GM23338 (cell line): ENCODE measurements around the gene BAD. TPM values are rescaled to one million over a fixed set of nuclear protein-coding genes. Genes with fewer than 3 reads are reported as not detected.

Experiments
- ATAC-seq: fragments of 200-7000 bp; cut with Tn5 transposase; 3 replicates; pipeline ENCODE4 v1.9.1; 2020
- DNase-seq: peaks from one replicate; pipeline ENCODE4 v3.0.0-alpha.2; 2015; ENCODE audit warnings: low spot score
- H2AFZ ChIP-seq: fragments of 200-600 bp; sonication (generic); 2 replicates; pipeline ENCODE4 v1.8.0; 2016; ENCODE audit warnings: antibody characterized with exemption, mild to moderate bottlenecking, moderate library complexity
- H3F3A ChIP-seq: fragments of 200-600 bp; sonication (generic); replicated peaks from 2 replicates; pipeline ENCODE4 v1.8.0; 2017; ENCODE audit warnings: antibody characterized with exemption, mixed run types, low read depth
- H3K27ac ChIP-seq: fragments of 200-600 bp; sonication (generic); 2 replicates; pipeline ENCODE4 v1.6.1; 2016; ENCODE audit warnings: low read depth
- H3K27me3 ChIP-seq: fragments of 200-600 bp; sonication (generic); 2 replicates; pipeline ENCODE4 v1.8.0; 2016; ENCODE audit warnings: mild to moderate bottlenecking, mixed run types, moderate library complexity; ENCODE audit not compliant: insufficient read depth
- H3K36me3 ChIP-seq: fragments of 200-600 bp; sonication (generic); 2 replicates; pipeline ENCODE4 v1.8.0; 2016; ENCODE audit warnings: mild to moderate bottlenecking; ENCODE audit not compliant: insufficient read depth
- H3K4me1 ChIP-seq: fragments of 200-600 bp; sonication (generic); 2 replicates; pipeline ENCODE4 v1.8.0; 2016; ENCODE audit warnings: mild to moderate bottlenecking, moderate library complexity; ENCODE audit not compliant: insufficient read depth
- H3K4me2 ChIP-seq: fragments of 200-600 bp; sonication (generic); 2 replicates; pipeline ENCODE4 v1.7.1; 2017; ENCODE audit warnings: mixed run types
- H3K4me3 ChIP-seq: fragments of 200-600 bp; sonication (generic); 2 replicates; pipeline ENCODE4 v1.6.1; 2016; ENCODE audit warnings: mixed run types
- H3K79me2 ChIP-seq: fragments of 200-600 bp; sonication (generic); replicated peaks from 2 replicates; pipeline ENCODE4 v1.8.0; 2017; ENCODE audit warnings: mild to moderate bottlenecking; ENCODE audit not compliant: insufficient read depth
- H3K9me2 ChIP-seq: fragments of 200-600 bp; sonication (generic); 2 replicates; pipeline ENCODE4 v1.8.0; 2017; ENCODE audit not compliant: insufficient read depth
- H4K20me1 ChIP-seq: fragments of 200-600 bp; sonication (generic); replicated peaks from 2 replicates; pipeline ENCODE4 v1.8.0; 2017; ENCODE audit warnings: mild to moderate bottlenecking; ENCODE audit not compliant: insufficient read depth
- H3K27ac Mint-ChIP-seq: 2 replicates; pipeline ENCODE4 v1.8.0; 2020; ENCODE audit warnings: inconsistent platforms, mild to moderate bottlenecking, moderate library complexity, mixed read lengths
- H3K27me3 Mint-ChIP-seq: 3 replicates; pipeline ENCODE4 v1.8.0; 2022; ENCODE audit warnings: low read depth, mild to moderate bottlenecking, moderate library complexity, mixed read lengths, inconsistent platforms; ENCODE audit not compliant: insufficient read depth, poor library complexity
- H3K36me3 Mint-ChIP-seq: 3 replicates; pipeline ENCODE4 v1.8.0; 2021; ENCODE audit warnings: low read depth, mild to moderate bottlenecking, inconsistent platforms, moderate library complexity, mixed read lengths
- H3K4me1 Mint-ChIP-seq: 3 replicates; pipeline ENCODE4 v1.8.0; 2020; ENCODE audit warnings: mild to moderate bottlenecking, inconsistent platforms, mixed read lengths
- H3K4me3 Mint-ChIP-seq: 3 replicates; pipeline ENCODE4 v1.8.0; 2021; ENCODE audit warnings: moderate library complexity, mild to moderate bottlenecking, inconsistent platforms, mixed read lengths
- H3K9me3 Mint-ChIP-seq: 3 replicates; pipeline ENCODE4 v1.8.0; 2020; ENCODE audit warnings: moderate library complexity, mild to moderate bottlenecking, inconsistent platforms, mixed read lengths
- CREB1 ChIP-seq: fragments of 250-450 bp; sonication (Bioruptor Pico); IDR thresholded peaks from 2 replicates; pipeline ENCODE4 v1.5.0; 2020; ENCODE audit warnings: low read depth, mild to moderate bottlenecking, moderate library complexity
- EZH2 ChIP-seq: fragments of 200-600 bp; sonication (generic); IDR thresholded peaks from one replicate; pipeline ENCODE4 v1.8.0; 2017; ENCODE audit warnings: antibody characterized with exemption, mild to moderate bottlenecking, low read depth; ENCODE audit not compliant: unreplicated experiment
- EZH2phosphoT487 ChIP-seq: fragments of 200-600 bp; sonication (generic); IDR thresholded peaks from one replicate; pipeline ENCODE4 v1.8.1; 2018; ENCODE audit warnings: antibody characterized with exemption; ENCODE audit not compliant: unreplicated experiment
- JUNB ChIP-seq: IDR thresholded peaks from one replicate; pipeline ENCODE4 v1.6.1; 2016; ENCODE audit warnings: antibody characterized with exemption; ENCODE audit not compliant: unreplicated experiment
- NANOG ChIP-seq: IDR thresholded peaks from 2 replicates; pipeline ENCODE4 v1.6.1; 2016; ENCODE audit warnings: antibody characterized with exemption, borderline replicate concordance
- POLR2AphosphoS5 ChIP-seq: IDR thresholded peaks from 2 replicates; pipeline ENCODE4 v1.6.1; 2016; ENCODE audit warnings: antibody characterized with exemption, low read depth
- STAT1 ChIP-seq: IDR thresholded peaks from one replicate; pipeline ENCODE4 v1.6.1; 2016; ENCODE audit warnings: antibody characterized with exemption; ENCODE audit not compliant: unreplicated experiment
- ZNF114 ChIP-seq: fragments of 250-450 bp; sonication (Bioruptor Pico); IDR thresholded peaks from 2 replicates; pipeline ENCODE4 v1.5.0; 2020; ENCODE audit warnings: mild to moderate bottlenecking, moderate library complexity
- ZNF331 ChIP-seq: fragments of 250-450 bp; sonication (Bioruptor Pico); IDR thresholded peaks from 2 replicates; pipeline ENCODE4 v1.5.0; 2020; ENCODE audit warnings: low read depth, mild to moderate bottlenecking, moderate library complexity
- polyA plus RNA-seq: library from polyadenylated mRNA; unstranded; fragments of >200 nt; fragmentation: Nextera tagmentation; extraction: Ambion mirVana; gene quantifications from 2 replicates; pipeline ENCODE4 v1.2.1, GENCODE V29; 2016
- total RNA-seq: library from RNA; depleted of rRNA; stranded (reverse); fragments of >200 nt; shearing (Covaris generic); gene quantifications from 2 replicates; pipeline ENCODE4 v1.2.3, GENCODE V29; 2014
- TF ChIP-seq, protein P1 (sequence below): IDR thresholded peaks from 2 replicates; pipeline ENCODE4 v1.6.1; 2016; ENCODE audit warnings: antibody characterized with exemption
- TF ChIP-seq, protein P2 (sequence below): fragments of 250-450 bp; sonication (Bioruptor Pico); IDR thresholded peaks from 2 replicates; pipeline ENCODE4 v1.5.0; 2020; ENCODE audit warnings: mild to moderate bottlenecking, moderate library complexity
- TF ChIP-seq, protein P3 (sequence below), 2 experiments: fragments of 200-600 bp in 1 of 2; sonication (generic) in 1 of 2; conservative IDR thresholded peaks; 2 replicates each; pipeline versions ENCODE4 v1.5.1 to v1.6.1; 2016 to 2017; ENCODE audit warnings: antibody characterized with exemption in 2 of 2, low read depth in 2 of 2, mild to moderate bottlenecking in 2 of 2, moderate library complexity in 1 of 2
- TF ChIP-seq, protein P4 (sequence below): IDR thresholded peaks from one replicate; pipeline ENCODE4 v1.6.1; 2018; ENCODE audit warnings: antibody characterized with exemption; ENCODE audit not compliant: unreplicated experiment

Gene BAD
- total and polyA plus RNA-seq, 2 experiments from 2014 or later: 46.3 to 46.4 TPM

DNA sequence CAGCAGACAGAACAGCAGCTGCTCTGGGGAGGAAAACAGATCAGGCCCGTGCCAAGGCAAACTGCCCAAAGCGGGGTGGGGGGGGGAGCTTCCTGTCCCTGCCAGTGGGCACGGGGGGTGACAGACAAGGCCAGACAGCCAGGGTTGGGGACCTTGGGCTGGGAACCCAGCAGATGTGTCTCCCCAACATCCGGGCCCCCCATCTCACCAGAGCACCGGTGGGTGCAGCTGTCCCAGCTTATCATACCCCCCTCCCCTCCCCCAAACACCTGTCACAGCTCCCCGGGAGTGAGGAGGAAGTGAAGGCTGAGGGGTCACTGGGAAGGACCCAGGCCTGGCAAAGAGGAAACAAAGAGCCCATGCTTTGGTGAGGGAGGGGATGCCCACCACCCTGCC is 39.1 kb downstream of the BAD start:
- Mint-ChIP-seq H3K9me3 (no peaks in the 10 kb centered on the region), H3K4me1 (peaks cover 45% of the 10 kb centered on the region), H3K27ac (peak overlapping the region; percentile 88), H3K36me3 (peaks cover 17% of the 10 kb centered on the region), H3K4me3 (peak overlapping the region; percentile 87), H3K27me3 (peaks cover 40% of the 10 kb centered on the region)
- ATAC-seq: no peak
- Histone ChIP-seq H4K20me1 (no peaks in the 10 kb centered on the region; the same call in 1 of the 2 replicates), H3K9me2 (no peaks in the 10 kb centered on the region), H3K27ac (no peak overlapping the region), H3F3A (peaks cover 49% of the 10 kb centered on the region), H3K79me2 (peaks cover 26% of the 10 kb centered on the region), H3K36me3 (no peaks in the 10 kb centered on the region), H2AFZ (no peak overlapping the region), H3K4me3 (peak overlapping the region; percentile 99), H3K4me2 (peak overlapping the region; percentile 93), H3K4me1 (peaks cover 40% of the 10 kb centered on the region), H3K27me3 (no peaks in the 10 kb centered on the region)
- no peak for DNase-seq
- TF ChIP-seq STAT1: no peak
- no peak for TF ChIP-seq ZNF114 (CRISPR knock-in tag)
- TF ChIP-seq JUNB: no peak
- TF ChIP-seq EZH2phosphoT487: no peak
- no peak; the same call in 1 of the 2 replicates for TF ChIP-seq POLR2AphosphoS5
- TF ChIP-seq, protein P1, sequence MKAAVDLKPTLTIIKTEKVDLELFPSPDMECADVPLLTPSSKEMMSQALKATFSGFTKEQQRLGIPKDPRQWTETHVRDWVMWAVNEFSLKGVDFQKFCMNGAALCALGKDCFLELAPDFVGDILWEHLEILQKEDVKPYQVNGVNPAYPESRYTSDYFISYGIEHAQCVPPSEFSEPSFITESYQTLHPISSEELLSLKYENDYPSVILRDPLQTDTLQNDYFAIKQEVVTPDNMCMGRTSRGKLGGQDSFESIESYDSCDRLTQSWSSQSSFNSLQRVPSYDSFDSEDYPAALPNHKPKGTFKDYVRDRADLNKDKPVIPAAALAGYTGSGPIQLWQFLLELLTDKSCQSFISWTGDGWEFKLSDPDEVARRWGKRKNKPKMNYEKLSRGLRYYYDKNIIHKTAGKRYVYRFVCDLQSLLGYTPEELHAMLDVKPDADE: no peak
- no peak for TF ChIP-seq CREB1
- TF ChIP-seq, protein P2, sequence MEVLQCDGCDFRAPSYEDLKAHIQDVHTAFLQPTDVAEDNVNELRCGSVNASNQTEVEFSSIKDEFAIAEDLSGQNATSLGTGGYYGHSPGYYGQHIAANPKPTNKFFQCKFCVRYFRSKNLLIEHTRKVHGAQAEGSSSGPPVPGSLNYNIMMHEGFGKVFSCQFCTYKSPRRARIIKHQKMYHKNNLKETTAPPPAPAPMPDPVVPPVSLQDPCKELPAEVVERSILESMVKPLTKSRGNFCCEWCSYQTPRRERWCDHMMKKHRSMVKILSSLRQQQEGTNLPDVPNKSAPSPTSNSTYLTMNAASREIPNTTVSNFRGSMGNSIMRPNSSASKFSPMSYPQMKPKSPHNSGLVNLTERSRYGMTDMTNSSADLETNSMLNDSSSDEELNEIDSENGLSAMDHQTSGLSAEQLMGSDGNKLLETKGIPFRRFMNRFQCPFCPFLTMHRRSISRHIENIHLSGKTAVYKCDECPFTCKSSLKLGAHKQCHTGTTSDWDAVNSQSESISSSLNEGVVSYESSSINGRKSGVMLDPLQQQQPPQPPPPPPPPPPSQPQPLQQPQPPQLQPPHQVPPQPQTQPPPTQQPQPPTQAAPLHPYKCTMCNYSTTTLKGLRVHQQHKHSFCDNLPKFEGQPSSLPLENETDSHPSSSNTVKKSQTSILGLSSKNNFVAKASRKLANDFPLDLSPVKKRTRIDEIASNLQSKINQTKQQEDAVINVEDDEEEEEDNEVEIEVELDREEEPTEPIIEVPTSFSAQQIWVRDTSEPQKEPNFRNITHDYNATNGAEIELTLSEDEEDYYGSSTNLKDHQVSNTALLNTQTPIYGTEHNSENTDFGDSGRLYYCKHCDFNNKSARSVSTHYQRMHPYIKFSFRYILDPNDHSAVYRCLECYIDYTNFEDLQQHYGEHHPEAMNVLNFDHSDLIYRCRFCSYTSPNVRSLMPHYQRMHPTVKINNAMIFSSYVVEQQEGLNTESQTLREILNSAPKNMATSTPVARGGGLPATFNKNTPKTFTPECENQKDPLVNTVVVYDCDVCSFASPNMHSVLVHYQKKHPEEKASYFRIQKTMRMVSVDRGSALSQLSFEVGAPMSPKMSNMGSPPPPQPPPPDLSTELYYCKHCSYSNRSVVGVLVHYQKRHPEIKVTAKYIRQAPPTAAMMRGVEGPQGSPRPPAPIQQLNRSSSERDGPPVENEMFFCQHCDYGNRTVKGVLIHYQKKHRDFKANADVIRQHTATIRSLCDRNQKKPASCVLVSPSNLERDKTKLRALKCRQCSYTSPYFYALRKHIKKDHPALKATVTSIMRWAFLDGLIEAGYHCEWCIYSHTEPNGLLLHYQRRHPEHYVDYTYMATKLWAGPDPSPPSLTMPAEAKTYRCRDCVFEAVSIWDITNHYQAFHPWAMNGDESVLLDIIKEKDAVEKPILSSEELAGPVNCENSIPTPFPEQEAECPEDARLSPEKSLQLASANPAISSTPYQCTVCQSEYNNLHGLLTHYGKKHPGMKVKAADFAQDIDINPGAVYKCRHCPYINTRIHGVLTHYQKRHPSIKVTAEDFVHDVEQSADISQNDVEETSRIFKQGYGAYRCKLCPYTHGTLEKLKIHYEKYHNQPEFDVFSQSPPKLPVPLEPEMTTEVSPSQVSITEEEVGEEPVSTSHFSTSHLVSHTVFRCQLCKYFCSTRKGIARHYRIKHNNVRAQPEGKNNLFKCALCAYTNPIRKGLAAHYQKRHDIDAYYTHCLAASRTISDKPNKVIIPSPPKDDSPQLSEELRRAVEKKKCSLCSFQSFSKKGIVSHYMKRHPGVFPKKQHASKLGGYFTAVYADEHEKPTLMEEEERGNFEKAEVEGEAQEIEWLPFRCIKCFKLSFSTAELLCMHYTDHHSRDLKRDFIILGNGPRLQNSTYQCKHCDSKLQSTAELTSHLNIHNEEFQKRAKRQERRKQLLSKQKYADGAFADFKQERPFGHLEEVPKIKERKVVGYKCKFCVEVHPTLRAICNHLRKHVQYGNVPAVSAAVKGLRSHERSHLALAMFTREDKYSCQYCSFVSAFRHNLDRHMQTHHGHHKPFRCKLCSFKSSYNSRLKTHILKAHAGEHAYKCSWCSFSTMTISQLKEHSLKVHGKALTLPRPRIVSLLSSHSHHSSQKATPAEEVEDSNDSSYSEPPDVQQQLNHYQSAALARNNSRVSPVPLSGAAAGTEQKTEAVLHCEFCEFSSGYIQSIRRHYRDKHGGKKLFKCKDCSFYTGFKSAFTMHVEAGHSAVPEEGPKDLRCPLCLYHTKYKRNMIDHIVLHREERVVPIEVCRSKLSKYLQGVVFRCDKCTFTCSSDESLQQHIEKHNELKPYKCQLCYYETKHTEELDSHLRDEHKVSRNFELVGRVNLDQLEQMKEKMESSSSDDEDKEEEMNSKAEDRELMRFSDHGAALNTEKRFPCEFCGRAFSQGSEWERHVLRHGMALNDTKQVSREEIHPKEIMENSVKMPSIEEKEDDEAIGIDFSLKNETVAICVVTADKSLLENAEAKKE: no peak
- no peak for TF ChIP-seq EZH2
- TF ChIP-seq, protein P3, sequence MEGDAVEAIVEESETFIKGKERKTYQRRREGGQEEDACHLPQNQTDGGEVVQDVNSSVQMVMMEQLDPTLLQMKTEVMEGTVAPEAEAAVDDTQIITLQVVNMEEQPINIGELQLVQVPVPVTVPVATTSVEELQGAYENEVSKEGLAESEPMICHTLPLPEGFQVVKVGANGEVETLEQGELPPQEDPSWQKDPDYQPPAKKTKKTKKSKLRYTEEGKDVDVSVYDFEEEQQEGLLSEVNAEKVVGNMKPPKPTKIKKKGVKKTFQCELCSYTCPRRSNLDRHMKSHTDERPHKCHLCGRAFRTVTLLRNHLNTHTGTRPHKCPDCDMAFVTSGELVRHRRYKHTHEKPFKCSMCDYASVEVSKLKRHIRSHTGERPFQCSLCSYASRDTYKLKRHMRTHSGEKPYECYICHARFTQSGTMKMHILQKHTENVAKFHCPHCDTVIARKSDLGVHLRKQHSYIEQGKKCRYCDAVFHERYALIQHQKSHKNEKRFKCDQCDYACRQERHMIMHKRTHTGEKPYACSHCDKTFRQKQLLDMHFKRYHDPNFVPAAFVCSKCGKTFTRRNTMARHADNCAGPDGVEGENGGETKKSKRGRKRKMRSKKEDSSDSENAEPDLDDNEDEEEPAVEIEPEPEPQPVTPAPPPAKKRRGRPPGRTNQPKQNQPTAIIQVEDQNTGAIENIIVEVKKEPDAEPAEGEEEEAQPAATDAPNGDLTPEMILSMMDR (conservative IDR thresholded peaks at IDR 0.05; ENCODE audit: low read depth in 2 of 2): no peak
- no peak for TF ChIP-seq NANOG
- no peak for TF ChIP-seq ZNF331 (CRISPR knock-in tag)
- TF ChIP-seq, protein P4, sequence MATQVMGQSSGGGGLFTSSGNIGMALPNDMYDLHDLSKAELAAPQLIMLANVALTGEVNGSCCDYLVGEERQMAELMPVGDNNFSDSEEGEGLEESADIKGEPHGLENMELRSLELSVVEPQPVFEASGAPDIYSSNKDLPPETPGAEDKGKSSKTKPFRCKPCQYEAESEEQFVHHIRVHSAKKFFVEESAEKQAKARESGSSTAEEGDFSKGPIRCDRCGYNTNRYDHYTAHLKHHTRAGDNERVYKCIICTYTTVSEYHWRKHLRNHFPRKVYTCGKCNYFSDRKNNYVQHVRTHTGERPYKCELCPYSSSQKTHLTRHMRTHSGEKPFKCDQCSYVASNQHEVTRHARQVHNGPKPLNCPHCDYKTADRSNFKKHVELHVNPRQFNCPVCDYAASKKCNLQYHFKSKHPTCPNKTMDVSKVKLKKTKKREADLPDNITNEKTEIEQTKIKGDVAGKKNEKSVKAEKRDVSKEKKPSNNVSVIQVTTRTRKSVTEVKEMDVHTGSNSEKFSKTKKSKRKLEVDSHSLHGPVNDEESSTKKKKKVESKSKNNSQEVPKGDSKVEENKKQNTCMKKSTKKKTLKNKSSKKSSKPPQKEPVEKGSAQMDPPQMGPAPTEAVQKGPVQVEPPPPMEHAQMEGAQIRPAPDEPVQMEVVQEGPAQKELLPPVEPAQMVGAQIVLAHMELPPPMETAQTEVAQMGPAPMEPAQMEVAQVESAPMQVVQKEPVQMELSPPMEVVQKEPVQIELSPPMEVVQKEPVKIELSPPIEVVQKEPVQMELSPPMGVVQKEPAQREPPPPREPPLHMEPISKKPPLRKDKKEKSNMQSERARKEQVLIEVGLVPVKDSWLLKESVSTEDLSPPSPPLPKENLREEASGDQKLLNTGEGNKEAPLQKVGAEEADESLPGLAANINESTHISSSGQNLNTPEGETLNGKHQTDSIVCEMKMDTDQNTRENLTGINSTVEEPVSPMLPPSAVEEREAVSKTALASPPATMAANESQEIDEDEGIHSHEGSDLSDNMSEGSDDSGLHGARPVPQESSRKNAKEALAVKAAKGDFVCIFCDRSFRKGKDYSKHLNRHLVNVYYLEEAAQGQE: no peak
